ENCODE measurements around the gene PTPRT. TPM values are rescaled to one million over a fixed set of nuclear protein-coding genes. Genes with fewer than 3 reads are reported as not detected.

PTPRT gene
- total and polyA plus RNA-seq, 4 donors = 0.14 to 2.8 (median 0.40) TPM

- no peak for DNase-seq (ENCODE audit: low spot score)
- H3K27me3 ChIP-seq (ENCODE audit: control insufficient read depth in 4 of 4, insufficient read depth in 4 of 4, low read length in 3 of 4) = no peaks in the 10 kb centered on the region
- no peaks in the 10 kb centered on the region for H3K9me3 ChIP-seq (ENCODE audit: control insufficient read depth in 4 of 4, low read length in 3 of 4)
- 73% methylated on average over 9 of the region's 9 CpGs for WGBS
- H3K4me1 ChIP-seq (ENCODE audit: control insufficient read depth in 4 of 4, insufficient read depth in 4 of 4, low read length in 3 of 4) = no peaks in the 10 kb centered on the region
- no peak overlapping the region for H3K9ac ChIP-seq (ENCODE audit: low read depth in 1 of 2, low read length in 2 of 2)
- TF ChIP-seq FOXA1 (IDR thresholded peaks at IDR 0.05) (no peak), RAD21 (IDR thresholded peaks at IDR 0.05) (no peak), SP1 (IDR thresholded peaks at IDR 0.05) (no peak), FOXA2 (IDR thresholded peaks at IDR 0.05) (no peak), HNF4G (IDR thresholded peaks at IDR 0.05) (no peak), EGR1 (IDR thresholded peaks at IDR 0.05; ENCODE audit: low read depth in 2 of 2) (no peak), NR2F2 (IDR thresholded peaks at IDR 0.05) (no peak)
- TF ChIP-seq, protein P1, sequence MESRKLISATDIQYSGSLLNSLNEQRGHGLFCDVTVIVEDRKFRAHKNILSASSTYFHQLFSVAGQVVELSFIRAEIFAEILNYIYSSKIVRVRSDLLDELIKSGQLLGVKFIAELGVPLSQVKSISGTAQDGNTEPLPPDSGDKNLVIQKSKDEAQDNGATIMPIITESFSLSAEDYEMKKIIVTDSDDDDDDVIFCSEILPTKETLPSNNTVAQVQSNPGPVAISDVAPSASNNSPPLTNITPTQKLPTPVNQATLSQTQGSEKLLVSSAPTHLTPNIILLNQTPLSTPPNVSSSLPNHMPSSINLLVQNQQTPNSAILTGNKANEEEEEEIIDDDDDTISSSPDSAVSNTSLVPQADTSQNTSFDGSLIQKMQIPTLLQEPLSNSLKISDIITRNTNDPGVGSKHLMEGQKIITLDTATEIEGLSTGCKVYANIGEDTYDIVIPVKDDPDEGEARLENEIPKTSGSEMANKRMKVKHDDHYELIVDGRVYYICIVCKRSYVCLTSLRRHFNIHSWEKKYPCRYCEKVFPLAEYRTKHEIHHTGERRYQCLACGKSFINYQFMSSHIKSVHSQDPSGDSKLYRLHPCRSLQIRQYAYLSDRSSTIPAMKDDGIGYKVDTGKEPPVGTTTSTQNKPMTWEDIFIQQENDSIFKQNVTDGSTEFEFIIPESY (IDR thresholded peaks at IDR 0.05) = no peak
- TF ChIP-seq, protein P2, sequence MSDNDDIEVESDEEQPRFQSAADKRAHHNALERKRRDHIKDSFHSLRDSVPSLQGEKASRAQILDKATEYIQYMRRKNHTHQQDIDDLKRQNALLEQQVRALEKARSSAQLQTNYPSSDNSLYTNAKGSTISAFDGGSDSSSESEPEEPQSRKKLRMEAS (IDR thresholded peaks at IDR 0.05) = no peak
- TF ChIP-seq, protein P3, sequence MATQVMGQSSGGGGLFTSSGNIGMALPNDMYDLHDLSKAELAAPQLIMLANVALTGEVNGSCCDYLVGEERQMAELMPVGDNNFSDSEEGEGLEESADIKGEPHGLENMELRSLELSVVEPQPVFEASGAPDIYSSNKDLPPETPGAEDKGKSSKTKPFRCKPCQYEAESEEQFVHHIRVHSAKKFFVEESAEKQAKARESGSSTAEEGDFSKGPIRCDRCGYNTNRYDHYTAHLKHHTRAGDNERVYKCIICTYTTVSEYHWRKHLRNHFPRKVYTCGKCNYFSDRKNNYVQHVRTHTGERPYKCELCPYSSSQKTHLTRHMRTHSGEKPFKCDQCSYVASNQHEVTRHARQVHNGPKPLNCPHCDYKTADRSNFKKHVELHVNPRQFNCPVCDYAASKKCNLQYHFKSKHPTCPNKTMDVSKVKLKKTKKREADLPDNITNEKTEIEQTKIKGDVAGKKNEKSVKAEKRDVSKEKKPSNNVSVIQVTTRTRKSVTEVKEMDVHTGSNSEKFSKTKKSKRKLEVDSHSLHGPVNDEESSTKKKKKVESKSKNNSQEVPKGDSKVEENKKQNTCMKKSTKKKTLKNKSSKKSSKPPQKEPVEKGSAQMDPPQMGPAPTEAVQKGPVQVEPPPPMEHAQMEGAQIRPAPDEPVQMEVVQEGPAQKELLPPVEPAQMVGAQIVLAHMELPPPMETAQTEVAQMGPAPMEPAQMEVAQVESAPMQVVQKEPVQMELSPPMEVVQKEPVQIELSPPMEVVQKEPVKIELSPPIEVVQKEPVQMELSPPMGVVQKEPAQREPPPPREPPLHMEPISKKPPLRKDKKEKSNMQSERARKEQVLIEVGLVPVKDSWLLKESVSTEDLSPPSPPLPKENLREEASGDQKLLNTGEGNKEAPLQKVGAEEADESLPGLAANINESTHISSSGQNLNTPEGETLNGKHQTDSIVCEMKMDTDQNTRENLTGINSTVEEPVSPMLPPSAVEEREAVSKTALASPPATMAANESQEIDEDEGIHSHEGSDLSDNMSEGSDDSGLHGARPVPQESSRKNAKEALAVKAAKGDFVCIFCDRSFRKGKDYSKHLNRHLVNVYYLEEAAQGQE (IDR thresholded peaks at IDR 0.05) = no peak
- TF ChIP-seq, protein P4, sequence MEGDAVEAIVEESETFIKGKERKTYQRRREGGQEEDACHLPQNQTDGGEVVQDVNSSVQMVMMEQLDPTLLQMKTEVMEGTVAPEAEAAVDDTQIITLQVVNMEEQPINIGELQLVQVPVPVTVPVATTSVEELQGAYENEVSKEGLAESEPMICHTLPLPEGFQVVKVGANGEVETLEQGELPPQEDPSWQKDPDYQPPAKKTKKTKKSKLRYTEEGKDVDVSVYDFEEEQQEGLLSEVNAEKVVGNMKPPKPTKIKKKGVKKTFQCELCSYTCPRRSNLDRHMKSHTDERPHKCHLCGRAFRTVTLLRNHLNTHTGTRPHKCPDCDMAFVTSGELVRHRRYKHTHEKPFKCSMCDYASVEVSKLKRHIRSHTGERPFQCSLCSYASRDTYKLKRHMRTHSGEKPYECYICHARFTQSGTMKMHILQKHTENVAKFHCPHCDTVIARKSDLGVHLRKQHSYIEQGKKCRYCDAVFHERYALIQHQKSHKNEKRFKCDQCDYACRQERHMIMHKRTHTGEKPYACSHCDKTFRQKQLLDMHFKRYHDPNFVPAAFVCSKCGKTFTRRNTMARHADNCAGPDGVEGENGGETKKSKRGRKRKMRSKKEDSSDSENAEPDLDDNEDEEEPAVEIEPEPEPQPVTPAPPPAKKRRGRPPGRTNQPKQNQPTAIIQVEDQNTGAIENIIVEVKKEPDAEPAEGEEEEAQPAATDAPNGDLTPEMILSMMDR (IDR thresholded peaks at IDR 0.05; ENCODE audit: low read depth, low read length, missing input control) = no peak
- H3K4me3 ChIP-seq (ENCODE audit: low read depth in 1 of 3, low read length in 3 of 3) = no peak overlapping the region
- H3K36me3 ChIP-seq (ENCODE audit: control insufficient read depth in 4 of 4, insufficient read depth in 3 of 4, low read depth in 1 of 4, low read length in 3 of 4) = no peaks in the 10 kb centered on the region
- no peak overlapping the region for H3K27ac ChIP-seq (ENCODE audit: low read depth in 1 of 2, low read length in 2 of 2)
Observed at GRCh38 chr20:43159994-43160393, 29.7 kb downstream of the PTPRT start.

GRCh38 chr20:43155366-43156100 is 34.2 kb downstream of the PTPRT start:
- H3K4me3 ChIP-seq (ENCODE audit: low read depth in 1 of 3, low read length in 3 of 3) = no peak overlapping the region
- WGBS = 57% methylated on average over 4 of the region's 4 CpGs
- H3K9me3 ChIP-seq (ENCODE audit: control insufficient read depth in 4 of 4, low read length in 3 of 4) = no peaks in the 10 kb centered on the region
- H3K9ac ChIP-seq (ENCODE audit: low read depth in 1 of 2, low read length in 2 of 2) = no peak overlapping the region
- H3K27me3 ChIP-seq (ENCODE audit: control insufficient read depth in 4 of 4, insufficient read depth in 4 of 4, low read length in 3 of 4) = no peaks in the 10 kb centered on the region
- DNase-seq (ENCODE audit: low spot score) = no peak
- no peaks in the 10 kb centered on the region for H3K36me3 ChIP-seq (ENCODE audit: control insufficient read depth in 4 of 4, insufficient read depth in 3 of 4, low read depth in 1 of 4, low read length in 3 of 4)
- no peak overlapping the region for H3K27ac ChIP-seq (ENCODE audit: low read depth in 1 of 2, low read length in 2 of 2)
- H3K4me1 ChIP-seq (ENCODE audit: control insufficient read depth in 4 of 4, insufficient read depth in 4 of 4, low read length in 3 of 4) = no peaks in the 10 kb centered on the region
- TF ChIP-seq GABPA (IDR thresholded peaks at IDR 0.05 in 1 of 2, conservative IDR thresholded peaks at IDR 0.05 in 1 of 2) (no peak), HNF4A (conservative IDR thresholded peaks at IDR 0.05) (no peak), NR2F2 (IDR thresholded peaks at IDR 0.05) (no peak), FOXA2 (IDR thresholded peaks at IDR 0.05) (no peak), YY1 (IDR thresholded peaks at IDR 0.05) (no peak), ATF3 (IDR thresholded peaks at IDR 0.05) (no peak), HNF4G (IDR thresholded peaks at IDR 0.05) (no peak), JUND (IDR thresholded peaks at IDR 0.05) (no peak), SP1 (IDR thresholded peaks at IDR 0.05) (no peak), EGR1 (IDR thresholded peaks at IDR 0.05; ENCODE audit: low read depth in 2 of 2) (no peak)
- TF ChIP-seq, protein P3 (IDR thresholded peaks at IDR 0.05) = no peak
- TF ChIP-seq, protein P2 (IDR thresholded peaks at IDR 0.05) = no peak
- TF ChIP-seq, protein P4 (IDR thresholded peaks at IDR 0.05; ENCODE audit: low read depth, low read length, missing input control) = no peak

Measured in liver (tissue), 9 donors.